OCI-M1 (cell line): ENCODE data around the gene S100G.
"Not testable (repeated sequence)": the region's sequence is repeated elsewhere in the genome, so short reads cannot be mapped to it uniquely, and the experiment has no call there.

ENCODE experiments used
- DNase-seq: peaks from one replicate; lab custom pipeline; 2025; lab: John Stamatoyannopoulos, UW

The S100G gene, protein sequence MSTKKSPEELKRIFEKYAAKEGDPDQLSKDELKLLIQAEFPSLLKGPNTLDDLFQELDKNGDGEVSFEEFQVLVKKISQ

DNA sequence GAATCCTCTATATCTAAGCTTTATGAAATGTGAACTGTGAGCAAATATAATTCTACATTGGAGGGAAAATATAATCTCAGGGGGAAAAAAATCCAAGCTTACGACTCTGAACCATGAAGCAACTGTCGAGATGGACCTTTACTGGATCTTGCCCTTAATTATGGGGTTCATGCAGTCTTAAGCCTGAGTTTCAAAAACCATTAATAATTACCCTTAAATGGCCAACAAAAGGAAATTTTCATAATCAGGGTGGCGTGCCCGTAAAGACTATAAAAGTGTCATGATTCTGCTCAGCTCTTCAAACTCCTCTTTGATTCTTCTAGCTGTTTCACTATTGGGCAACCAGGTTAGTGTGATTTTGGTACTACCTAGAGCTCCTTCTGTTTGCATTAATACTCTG lies at the start of gene S100G:
TSS of gene S100G (plus strand) at position 301 of the 400 bp plus-strand sequence. CDS start 849 bp downstream, outside the sequence.
- DNase-seq, result no peak

DNA sequence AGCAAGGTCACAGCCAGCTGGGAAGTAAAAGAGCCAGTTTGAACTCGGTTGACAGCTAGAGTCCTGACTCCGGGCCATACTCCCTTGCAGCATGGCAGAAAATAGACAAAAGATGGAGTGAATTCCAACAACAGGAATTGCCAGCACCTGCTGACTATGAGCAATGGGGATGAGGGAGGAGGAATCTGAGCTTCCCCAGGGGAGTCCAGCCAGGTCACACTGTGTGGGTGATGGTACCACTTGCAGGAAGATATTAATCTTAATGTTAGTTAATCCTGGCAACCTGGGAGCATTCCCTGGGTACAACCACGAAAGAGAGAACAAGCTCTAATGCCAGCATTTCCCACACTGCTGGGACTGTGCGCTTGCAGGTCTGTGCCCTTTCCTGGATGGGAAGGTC lies 48.1 kb upstream of the S100G start:
- no peak for DNase-seq

DNA sequence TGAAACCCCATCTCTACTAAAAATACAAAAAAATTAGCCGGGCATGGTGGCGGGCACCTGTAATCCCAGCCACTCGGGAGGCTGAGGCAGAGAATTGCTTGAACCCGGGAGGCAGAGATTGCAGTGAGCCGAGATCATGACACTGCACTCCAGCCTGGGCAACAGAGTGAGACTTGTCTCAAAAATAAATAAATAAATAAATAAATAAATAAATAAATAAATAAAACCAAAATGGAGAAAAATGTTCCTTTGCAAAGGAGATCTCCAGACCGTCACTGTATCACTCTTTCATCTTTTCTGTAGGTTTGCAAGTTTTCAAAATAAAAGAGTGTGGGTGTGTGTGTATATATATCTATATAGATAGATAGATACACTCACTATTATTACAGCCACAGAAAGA lies 46.7 kb upstream of the S100G start:
- not testable (repeated sequence) for DNase-seq

DNA sequence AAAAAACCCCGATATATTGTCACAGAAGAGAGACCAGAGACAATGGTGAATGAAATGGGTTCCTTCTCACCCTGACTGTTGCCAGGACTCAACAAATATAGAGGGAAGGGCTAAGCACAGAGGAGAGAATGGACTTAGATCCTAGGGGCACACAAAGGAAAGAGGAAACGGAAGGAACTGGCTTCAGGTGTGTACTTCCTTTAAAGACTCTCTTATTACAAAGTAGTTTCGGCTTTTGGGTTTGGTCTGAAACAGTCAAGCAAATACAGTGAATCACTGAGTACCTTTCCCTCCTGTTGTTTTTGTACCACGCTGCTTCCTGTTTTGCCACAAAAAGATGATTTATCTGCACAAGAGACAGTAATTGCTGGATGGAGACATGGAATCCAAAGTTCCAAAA lies 46.1 kb upstream of the S100G start:
- no peak for DNase-seq

DNA sequence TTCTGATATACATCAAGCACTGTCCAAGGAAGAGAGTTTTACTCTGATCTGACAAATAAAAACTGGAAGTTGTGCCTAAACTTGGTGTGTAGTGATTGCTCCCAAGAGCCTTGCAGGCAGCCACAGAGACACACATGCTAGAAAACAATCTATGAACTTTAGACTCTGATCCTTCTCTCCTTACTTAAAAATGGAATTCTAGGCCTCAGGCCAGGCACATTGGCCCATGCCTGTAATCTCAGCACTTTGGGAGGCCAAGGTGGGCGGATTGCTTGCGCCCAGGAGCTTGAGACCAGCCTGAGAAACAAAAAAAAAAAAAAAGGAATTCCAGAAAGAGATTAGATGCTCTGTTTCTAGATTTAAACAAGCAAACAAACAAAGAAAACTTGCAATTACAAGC lies 45.6 kb upstream of the S100G start:
- DNase-seq, result no peak

DNA sequence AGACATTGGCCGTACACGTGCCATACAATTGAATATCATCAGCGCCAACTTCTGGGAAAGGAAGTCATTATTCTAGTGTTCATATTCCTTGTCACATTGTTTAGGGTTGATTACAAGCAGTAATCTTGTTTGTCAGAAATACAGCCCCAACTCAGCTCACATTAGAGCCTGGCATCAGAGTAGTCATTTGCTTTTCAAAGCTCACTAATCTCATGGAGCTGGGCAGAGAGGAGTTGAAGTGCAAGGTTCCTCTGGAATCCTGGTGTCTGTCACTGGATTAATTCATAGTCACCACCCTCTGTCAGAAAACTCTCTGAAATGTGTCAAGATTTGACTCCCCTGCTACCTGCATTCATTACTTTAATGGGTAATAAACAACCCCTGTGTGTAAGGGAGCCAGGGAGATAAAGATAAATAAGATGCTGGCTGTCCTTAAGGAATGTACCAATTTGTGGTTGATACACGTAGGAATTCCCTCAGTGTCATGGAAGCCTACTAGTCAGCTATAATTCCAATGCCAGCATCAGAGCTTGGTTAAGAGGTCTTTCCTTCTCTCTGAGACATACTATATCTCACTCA lies 43.7 kb upstream of the S100G start:
- no peak for DNase-seq

DNA sequence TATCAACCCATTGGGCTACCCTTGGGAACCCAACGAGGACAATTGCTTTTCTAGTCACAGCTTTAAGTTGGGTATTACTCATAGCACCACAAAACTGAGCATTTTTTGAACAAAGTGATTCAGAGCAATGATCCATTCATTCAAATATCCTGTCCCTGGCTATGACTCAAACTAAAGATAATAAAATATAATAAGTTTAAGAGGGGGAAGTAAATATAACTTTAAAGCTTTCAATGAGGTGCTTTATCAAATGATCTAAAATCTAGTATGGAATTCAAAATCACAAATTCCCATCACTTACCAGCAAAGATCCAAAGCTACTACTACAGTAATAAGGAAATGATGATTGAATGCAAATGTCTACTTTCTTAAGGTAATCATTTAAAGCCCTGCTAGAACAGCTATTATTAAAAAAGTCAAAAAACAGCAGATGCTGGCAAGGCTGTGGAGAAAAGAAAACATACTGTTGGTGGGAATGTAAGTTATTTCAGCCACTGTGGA lies 39.8 kb upstream of the S100G start:
- DNase-seq, result no peak

DNA sequence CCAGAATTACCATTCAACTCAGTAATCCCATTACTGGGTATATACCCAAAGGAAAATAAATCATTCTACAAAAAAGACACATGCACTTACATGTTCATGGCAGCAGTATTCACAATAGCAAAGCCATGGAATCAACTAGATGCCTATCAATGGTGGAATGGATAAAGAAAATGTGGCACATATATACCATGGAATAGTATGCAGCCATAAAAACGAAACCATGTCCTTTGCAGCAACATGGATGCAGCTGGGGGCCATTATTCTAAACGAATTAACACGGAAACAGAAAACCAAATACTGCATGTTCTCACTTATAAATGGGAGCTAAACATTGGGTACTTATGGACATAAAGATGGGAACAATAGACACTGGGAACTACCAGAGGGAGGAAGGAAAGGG lies 39.3 kb upstream of the S100G start:
- not testable (repeated sequence) for DNase-seq

DNA sequence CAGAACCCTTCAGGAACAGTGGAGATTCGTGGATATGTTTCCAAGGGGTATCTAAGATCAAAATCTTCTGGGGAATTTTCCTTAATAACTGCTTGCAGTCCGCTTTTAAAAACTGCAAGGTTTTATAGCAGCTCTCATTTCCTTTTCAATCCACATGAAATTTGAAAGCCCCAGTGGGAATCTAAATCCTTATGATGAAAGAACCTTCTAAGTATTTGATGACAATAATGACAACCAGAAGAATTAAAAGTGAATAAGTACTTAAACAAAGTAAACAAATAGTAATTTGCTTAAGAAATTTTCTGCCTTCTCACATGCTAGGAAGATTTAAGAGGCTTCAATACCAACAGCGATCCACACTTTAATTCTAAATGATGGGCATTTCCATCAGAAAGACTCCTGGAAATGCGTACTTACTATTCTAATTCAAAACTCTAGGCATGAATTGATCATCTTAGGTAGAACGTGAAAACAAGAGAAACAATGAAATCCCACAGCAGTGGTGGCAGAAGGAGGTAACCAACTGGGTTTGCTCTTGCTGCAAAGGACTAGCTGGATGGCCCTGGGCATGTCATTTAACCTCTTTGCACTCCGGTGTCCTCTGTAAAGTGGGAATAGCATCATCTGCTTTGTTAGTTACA lies 37.6 kb upstream of the S100G start:
- DNase-seq, result no peak

DNA sequence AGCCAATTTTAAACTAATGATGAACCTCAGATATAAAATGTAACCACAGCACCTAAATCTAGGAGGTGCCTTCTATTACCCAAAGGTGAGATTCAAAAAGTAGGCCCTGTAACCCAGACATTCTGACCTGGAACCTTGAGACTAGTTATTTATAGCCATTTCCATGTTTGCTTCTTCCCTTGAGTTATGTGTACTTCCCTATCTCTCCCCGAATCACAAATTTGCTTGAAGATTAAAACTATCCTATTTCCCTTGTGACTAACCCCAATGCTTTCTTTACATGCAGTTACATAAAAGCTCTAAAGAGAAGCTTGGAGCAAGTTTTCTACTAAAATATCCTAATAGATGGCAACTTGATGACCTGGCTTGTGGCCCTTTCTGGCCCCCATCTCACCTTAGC lies 32.6 kb upstream of the S100G start:
- DNase-seq, result no peak

DNA sequence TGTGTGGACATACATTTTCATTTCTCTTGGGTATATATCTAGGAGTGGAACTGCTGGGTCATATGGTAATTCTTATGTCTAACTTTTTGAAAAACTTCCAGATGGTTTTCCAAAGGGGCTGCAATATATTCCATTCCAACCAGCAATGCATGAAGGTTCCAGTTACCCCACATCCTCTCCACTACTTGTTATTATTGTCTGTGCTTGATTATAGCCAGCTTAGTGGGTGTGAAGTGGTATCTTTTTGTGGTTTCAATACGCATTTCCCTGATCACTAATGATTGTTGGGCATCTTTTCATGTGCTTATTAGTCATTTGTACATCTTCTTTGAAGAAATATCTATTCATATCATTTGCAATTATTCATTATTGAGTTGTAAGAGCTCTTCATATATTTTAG lies 31.5 kb upstream of the S100G start:
- DNase-seq, result no peak

DNA sequence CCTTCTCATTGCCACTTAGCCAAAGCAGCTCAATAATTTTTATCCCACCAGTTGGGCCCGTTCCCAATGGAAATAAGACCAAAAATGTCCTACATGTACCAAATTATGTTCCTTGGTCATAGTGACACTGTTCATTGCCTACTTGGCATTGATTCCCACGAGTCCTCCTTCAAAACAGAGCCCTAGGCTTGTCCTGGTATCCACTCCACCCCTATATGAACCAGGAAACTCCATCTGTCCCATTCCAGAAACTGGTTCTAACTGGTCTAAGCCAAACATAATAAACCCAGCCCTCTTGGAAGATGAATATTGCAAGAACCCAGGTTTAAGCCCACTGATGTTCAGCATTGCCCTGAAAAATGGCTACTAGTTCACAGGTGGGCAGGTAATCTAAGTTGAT lies 30.9 kb upstream of the S100G start:
- no peak for DNase-seq

DNA sequence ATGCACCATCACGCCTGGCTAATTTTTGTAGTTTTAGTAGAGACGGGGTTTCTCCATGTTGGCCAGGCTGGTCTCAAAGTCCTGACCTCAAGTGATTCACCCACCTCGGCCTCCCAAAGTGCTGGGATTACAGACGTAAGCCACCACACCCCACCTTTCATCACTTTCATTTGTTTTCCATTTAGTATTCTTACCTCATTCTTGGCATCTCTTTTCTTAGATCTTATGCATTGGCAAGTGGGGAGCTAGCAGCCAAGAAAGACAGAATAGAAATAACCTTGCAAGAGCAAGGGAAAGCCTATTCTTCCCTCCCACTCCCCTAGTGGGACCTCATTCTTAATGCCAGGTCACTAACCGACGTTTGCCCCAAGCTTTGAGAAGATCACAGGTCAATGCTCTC lies 21.4 kb upstream of the S100G start:
- not testable (repeated sequence) for DNase-seq

DNA sequence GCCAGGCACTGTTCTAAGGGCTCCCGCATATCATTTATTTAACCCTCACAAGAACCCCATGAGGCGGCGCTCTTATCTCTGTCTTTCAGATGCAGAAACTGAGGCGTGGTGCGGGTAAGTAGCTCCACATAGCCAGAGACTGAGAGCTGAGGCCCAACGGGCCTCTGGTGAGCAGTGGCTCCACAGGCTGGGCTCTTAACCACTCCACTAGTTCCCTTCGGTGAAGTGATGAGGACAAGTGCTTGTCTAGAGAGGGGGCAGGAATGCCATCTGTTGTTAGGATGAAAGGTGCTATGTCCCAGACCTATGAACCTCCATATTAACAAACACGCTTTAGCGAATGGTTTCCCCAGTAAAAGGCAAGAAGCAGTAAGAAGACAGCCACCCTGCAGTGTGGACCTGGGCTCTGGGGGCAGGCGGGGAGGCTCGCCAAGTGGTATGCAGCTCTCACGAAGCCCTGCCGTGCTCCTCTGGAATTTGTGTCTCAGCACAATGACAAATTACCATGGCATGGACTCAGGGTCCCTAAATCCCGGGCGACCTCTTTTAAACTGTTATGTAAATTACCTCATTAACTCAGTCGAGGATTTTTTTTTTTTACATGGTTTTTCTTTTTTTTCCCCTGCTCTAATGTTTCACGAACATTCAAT lies 20.9 kb upstream of the S100G start:
- DNase-seq, result peak; percentile 83

DNA sequence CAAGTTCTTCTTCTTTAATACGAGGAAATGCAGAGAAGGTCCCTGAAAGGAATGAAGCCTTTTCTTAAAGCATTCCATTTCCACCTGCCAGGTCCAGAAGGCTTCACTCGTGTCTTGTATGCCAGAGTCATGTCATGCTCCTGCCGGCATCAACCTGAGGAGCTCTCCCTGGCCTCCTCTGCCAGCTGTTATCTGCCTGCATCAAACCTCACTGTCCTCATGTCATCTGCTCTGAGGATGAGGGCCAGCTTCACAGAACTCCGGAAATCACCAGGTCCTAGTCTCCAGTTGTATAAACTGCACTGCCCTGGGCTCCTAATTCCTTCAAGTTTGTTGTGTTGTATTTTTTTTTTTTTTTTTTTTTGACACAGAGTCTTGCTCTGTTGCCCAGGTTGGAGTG lies 20.0 kb upstream of the S100G start:
- DNase-seq, result peak; percentile 70

DNA sequence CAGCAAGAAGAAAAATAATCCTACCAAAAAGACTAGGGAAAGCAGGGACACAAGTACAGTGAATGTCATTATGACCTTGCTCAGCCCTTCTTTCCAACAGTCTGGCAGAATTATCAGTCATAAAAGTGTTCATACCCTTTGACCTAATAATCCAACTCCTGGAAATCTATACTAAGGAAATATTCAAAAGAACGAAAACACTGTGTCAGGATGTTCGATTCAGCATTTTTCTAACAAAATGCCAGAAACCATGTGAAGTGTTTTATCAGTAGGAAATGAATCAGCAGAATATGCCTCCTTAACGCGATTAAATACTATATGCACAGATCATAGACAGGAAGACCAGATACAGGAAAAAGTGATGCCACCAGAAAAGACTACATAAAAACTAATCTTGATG lies 16.2 kb upstream of the S100G start:
- peak; percentile 55 for DNase-seq

DNA sequence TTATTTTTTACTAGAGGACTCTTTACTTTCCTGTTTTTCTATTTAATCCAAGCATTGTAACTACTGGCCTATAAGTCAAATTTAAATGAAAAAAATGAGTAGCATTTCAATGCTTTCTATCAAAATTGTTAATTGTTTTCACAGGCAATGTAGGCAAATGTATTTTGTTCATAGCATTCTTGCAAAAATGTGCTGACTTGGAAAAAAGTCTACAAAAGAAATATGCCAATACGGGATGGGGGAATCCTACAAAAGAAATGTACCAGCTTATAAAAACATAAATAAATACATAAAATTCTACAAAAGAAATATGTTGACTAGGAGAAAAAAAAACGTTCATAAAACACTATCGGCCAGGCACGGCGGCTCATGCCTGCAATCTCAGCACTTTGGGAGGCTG lies 14.9 kb upstream of the S100G start:
- no peak for DNase-seq

DNA sequence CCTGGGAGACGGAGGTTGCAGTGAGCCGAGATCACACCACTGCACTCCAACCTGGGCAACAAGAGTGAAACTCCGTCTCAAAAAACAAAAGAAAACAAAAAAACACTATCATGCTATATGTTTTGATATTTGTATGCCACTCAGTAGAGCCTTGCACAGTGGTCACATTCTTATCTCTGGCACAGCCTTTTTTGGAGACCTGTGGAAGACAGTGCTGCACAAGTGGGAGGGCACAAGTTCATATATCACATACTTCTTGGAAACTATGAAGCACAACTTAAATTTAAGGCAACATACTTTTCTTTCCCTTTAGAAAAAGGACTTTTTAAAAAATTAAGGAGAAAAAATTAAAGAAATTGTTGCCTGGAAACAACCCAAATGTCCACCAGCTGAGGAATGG lies 14.4 kb upstream of the S100G start:
- DNase-seq, result peak; percentile 11

DNA sequence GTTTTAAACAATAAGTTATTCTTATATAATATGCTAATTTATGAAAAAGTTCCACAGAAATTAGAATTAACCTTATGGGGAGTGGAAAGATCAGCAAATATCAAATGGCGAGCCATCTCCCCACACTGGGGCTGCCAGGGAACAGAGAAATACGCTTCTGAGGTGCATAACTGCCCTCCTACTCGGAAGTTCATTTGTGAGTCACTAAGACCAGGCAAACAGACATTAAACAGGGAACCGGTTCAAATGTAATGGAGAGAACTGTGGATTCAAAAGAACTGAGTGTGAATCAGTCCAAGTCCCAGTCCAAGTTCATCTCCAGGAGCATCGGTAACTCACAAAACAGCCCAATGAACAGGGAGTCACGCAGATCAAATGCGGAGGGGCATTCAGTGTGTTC lies 11.4 kb upstream of the S100G start:
- DNase-seq, result no peak

DNA sequence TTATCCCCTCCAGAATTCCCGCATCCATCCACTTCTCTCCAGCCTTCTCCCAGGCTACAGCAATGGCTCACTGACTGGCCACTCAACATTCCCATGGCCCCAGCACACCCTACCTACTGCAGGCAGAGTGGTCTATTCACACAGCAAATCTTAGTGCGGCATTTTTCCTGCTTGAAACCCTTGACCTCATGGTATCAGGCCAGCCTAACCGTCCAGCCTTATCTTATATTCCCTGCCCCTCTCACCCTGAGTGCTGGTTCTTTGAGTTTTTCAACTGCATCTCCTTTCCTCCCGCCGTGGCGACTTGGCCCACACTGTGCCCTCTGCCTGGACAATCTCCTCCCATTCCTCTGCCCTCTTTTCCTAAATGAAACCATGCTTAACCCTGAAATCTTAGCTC lies 10.0 kb upstream of the S100G start:
- DNase-seq, result peak; percentile 31

DNA sequence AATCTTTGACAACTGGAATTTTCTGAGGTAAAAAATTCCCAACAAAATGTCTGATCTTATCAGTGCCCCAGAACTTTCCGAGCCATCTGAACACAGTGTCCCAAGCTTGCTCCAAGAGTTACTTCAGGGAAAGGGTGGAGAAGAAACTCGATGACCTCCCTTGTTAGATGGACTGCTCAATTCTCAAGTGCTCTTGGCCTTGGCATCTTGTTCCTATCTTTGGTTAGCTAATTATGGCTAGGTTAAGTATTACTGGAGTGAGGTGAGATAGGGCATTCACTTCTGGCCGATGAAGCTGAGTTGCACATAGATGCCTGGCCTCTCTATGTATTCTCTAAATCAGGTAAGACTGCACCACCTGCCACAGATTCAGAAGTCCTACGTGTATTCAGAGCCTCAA lies 9.1 kb upstream of the S100G start:
- no peak for DNase-seq

DNA sequence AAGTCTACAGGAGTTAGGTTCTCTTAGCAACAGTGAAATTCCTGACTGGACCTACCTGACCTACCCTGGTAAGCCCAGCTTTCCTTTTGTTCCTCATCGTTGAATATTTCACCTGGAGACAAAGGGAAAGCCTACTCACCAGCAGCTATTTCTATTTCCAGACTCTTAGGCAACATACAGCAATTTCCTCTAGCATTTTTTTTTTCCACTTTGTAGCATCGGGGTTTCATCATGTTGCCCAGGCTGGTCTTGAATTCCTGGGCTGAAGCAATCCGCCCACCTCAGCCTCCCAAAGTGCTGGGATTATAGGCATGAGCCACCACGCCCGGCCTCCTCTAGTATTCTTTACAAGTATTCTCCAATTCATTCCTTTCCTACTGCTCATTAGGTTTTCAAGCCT lies 6.8 kb upstream of the S100G start:
- DNase-seq, result no peak

DNA sequence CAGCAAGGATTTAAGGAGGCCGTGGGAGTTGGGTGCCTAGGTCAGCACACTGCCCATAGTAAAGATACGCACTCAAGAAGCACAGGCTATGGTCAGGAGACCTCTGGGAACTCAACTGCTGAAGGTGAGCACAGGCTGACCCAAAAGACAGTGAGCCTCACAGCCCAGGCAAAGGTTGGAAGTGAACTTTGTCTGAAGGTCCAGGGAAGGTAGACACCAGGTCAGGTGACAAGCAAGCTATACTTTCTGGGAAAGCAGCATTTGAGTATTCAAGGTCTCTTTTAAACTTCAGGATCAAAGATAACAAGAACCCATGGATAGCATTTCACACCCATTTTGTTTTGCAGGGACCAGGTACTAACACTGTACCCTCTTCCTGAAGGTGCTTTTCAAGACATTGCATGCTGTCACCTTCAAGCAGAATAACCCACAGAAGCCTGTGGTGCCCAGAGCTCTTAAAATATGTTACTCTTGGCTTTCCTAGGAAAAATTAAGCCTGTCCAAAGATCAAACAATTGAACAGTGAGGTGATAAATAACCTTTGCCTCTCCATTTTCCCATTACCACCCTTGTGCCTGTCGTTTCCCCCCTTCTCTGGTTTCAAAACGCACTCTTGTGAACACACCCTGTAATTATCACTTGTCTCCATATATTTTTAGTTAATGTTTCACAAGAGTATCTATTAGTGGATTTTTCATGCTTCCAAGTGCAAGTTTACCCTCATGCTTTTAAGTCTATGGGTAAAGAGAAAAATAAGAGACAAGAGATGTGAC lies 3.4 kb upstream of the S100G start:
- DNase-seq, result no peak
